Measurements from ENCODE around the gene HAPSTR1.

Gene HAPSTR1

DNA sequence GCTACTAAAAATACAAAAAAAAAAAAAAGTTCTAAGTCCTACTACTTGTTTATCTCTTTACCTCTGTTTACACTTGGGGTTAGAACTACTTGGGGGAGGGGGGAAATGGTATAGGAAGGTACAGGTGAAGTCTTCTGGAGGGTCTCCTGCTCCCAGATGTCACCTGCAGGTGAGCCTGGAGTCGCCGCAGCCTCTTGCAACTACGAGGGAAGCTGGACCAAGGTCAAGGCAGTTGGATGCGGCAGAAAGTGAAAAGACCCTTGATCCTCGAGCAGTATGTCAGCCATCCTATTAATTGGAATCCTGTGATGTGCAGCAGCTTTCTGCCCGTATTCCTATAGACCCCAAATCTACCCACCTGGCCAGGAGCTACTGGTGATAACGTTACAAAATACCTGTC, 33.0 kb downstream of the HAPSTR1 start:
- DNase-seq = no peak

DNA sequence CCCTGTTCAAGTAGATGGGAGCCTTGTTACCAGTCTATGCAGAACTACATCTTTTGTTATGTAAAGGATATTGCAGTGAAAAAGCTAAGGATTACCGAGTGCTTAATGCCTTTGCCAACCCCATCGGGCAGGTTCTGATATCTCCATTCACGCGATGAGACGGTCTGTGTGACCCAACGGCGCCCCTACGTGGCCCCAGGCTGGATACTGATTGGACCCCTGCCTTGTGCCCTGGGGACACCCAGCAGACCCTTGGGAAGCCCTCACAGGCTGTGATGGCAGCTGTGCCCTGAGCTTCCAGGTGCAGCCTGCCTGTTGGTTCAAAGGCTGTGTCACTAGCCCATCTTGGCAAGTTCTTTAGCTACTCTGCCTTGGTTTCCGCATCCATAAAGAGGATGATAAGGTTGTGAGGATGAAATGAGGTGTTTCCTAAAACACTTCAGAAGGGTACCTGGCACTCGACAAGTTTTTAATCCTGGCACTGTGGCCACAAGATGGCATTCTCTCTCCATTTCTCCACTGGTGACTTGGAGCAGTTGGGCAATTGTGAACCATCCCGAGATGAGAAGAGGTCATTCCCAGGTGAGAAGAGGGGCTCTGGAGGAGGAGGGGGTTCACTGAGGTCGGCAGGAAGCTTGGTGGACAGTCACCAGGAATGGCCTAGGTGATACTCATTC, 33.6 kb downstream of the HAPSTR1 start:
- DNase-seq = no peak

DNA sequence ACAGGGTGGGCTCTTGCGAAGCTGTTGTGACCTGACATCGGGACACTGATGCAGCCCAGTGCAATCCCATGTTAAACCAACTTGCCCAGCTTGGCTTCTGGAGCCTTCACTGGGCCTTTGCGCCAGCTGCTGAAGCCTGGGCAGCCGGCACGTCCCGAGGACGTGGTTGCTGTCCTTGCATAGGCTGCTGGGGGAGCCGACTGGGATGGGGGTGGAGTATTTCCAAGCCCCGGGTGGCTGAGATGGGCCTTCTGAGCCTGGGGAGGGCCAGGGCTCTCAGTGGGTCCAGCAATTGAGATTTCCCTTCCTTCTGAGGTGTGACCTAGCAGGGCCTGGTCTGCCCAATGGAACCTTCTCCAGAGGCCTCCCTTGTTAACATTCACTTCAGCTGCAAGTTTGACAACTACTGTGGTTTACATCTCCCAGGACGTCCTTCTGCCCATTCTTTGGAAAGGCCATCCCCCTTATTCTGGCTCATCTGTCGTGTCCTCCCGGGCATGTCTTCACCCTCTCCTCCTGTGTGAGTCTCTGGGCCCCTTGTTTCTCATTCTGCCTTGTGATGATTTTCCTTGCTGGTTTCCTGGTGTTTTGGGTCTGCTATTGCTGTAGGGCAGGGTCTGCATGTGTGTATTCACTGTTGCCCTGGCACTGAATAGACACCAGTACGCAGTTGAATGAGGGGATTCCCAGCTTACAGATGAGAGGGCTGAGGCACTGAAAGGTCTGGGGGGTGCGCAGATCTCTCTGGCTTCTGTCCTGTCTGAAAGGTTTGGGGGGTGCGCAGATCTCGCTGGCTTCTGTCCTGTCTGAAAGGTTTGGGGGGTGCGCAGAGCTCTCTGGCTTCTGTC, 34.4 kb downstream of the HAPSTR1 start:
- DNase-seq = no peak

DNA sequence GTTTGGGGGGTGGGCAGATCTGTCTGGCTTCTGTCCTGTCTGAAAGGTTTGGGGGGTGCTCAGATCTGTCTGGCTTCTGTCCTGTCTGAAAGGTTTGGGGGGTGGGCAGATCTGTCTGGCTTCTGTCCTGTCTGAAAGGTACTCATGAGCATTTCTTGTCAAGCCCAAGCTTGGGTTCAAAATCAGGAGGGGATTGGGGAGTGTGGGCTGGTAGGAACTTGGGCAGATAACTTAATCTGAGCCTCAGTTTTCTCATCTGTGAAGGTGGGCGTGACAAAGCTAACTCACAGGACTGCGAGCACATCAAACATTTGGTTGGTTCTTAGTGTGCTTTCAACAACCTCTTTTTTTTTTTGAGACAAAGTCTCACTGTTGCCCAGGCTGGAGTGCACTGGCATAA, 35.2 kb downstream of the HAPSTR1 start:
- no peak for DNase-seq

DNA sequence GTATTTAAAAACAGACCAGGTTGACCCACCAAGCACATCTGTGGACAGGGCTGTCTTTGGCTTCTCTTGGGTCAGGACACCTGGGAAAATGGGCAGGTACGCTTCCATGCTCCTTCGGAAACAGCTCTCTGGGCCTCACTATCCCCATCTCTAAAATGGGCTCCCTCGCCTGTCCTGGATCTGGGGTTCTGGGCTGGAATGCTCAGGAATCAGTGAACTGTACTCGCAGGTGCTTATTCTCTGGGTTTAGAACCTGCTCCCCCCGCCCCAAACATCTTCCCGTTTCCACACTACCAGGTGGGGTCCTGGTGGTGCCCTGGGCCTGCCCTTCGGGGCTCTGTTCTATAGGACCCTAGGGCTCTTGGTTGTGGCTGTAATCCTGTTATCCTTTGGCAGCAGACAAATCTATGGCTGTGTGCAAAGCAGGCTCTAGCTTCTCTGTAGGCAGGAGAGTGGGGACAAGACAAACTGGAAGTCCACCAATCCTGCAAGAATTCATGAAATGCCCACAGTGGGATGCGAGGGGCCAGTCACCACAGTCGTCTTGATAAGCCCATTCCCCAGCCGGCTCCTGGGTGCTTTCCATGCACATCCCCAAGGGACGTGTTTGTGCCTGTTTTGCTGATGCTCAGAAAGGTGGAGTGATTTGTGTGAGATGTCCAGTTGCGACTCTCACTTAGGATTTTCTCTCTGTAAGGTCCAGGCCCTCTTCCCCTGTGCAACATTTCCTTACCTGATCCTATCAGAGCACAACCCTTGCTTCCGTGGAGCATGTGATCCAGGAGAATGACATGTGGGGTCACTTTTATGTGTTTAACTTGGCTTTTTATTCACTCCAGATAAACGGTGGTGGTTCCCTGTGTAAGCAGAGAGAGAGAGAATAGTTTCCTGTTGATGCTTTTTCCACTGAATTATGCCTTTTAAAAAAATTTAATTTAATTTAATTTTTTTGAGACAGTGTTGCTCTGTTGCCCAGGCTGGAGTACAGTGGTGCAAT, 37.2 kb downstream of the HAPSTR1 start:
- DNase-seq = no peak

DNA sequence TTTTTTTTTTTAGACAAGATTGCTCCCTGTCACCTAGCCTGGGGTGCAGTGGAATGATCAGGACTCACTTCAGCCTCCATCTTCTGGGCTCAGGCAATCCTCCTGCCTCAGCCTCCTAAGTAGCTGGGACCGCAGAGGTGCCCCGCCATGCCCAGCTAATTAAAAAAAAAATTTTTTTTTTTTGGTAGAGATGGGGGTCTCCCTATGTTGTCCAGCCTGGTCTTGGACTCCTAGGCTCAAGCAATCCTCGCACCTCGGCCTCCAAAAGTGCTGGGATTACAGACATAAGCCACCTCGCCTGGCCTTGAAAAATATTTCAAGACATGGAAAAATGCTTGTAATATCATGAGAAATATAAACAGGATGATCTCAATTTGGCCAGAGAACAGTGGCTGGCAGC, 42.9 kb downstream of the HAPSTR1 start:
- no peak for DNase-seq

DNA sequence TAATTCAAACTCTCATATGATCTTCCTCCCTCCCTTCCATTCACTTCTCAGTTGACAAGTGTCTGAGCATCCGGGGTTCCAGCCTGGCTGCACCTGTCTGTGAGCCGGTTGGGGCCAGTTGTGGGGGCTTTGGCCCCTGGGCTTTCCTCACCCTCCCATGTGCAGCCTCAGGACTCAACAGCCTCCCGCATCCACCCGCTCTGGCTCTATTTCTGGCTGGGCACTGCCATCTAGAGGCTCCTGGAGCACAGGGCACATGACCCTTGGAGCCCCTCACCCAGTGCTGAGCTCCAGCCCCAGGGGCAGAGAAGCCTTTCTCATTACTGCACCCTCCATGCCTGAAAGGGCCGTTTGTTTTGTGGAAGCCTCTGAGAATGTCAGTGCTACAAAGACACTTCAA, 43.3 kb downstream of the HAPSTR1 start:
- DNase-seq = peak; percentile 62

DNA sequence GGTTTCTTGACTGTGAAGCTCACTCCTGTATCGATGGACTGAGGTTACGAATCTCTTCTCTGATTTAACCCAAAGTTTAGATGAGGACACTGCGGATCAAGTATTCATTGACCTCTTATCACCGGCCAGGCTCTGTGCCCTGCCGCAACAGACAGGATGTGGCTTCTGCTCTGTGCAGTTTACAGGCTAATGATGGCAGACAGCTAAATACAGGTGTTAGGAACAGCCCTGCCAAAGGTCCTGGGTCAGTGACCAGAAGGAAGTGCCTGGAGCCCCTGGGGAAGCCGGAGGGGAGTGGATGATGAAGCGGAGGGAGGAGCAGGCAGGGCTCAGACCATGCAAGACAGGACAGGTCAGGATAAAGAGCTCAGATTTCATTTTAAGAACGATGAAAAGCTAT, 44.4 kb downstream of the HAPSTR1 start:
- peak; percentile 24 for DNase-seq

DNA sequence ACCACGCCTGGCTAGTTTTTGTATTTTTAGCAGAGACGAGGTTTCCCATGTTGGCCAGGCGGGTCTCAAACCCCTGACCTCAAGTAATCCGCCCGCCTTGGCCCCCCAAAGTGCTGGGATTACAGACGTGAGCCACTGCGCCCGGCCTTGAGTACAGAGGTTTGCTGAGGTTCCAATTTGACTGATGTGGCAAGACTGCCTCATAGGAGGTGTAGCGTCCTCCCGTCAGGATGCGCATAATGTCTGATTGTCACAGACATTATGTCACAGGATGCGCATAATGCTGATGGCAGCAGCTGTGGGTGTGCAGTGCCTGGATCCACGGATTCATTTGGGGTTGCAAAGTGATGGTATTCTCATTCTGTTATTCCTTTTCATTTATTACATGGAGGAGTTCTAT, 45.2 kb downstream of the HAPSTR1 start:
- no peak for DNase-seq

DNA sequence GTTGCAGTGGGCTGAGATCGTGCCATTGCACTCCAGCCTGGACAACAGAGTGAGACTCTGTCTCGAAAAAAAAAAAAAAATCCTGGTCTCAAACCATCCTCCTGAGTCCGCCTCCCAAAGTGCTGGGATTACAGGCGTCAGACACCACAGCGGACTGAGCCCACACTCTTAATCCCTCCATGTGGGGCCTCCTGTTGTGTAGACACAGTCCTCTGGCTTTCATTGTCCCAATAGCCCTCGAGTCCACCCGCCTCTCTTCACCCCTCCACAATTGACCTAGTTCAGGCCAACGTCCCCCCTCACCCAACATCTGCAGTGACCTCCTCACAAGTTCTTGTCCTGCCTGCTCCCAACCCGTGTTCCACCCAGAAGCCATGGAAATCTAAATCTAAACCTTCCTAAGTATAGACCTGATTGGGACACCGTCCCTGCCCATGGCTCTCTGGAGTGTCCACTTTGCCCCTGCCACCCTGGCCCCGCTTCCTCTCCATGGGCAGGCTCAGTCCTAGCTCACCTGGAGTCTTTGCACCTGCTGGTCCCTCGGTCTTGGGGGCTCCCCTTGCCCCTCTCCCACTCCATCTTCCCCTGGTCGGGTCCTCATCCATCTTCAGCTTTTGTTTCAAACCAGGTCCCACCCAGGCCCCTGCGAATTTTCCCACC, 46.7 kb downstream of the HAPSTR1 start:
- no peak for DNase-seq

DNA sequence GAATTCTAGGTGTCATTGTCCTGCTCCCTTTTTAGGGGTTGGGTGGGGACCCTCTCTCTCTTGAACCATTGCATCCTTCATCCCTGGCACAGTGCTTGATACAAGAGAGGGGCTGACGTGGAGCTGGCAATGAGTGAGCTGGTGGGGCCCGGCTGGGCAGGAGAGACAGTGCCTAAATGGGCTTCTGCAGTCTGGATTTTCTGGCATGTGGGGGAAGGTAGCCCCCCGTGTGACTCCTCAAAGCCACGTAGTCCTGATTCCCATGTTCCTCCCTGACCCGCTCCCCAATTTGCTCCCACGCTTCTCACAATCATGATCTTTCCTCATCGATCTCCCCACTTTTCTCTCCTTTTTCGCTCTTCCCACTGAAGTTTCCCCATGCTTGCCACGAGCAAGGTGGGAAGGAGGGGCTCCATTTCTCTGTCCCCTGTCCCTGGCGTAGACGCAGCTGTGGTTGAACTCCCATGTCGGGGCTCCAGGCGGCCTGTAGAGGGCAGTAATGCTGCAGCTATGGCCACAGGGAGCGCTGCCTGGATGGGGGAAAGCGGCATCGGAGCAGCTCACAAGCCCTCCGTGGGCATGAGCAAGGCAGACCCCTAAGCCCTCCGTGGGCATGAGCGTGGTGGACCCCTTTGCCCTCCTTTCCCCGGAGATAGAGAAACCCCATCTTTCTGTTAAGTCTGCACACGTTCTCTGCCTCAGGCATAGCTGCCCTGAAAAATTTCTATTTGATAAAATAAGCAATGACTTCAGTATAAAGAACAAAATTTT, 47.5 kb downstream of the HAPSTR1 start:
- peak; percentile 75 for DNase-seq

DNA sequence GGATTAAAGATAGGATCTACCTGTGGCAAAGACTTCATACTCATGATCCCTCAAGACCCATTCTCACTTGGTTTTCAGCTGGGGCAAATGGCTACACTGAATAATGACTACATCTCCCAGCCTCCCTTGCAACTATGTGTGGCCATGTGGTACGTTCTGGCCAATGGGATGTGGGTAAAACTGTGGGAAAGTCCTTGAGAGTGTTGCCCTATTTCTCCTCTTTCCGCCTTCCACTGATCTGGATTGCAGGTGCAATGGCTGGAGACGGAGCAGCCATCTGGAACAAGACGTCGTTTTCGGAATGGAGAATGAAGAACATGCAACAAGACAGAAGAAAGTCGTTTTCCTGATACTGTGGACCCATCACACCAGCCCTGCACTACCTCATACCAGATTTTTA, 48.5 kb downstream of the HAPSTR1 start:
- peak; percentile 36 for DNase-seq

Data from activated CD4-positive, alpha-beta T cell treated with anti-CD3 and anti-CD28 coated beads, Interleukin-10, Interleukin-2, amounts not matched to agents 100 ng/mL and 50 ng/mL, durations not matched to agents 16 hours and 8 hours (primary cell).